Kidney epithelial cell (primary cell): ENCODE results near the gene COL9A3. TPM values are rescaled to one million over a fixed set of nuclear protein-coding genes. Genes with fewer than 3 reads are reported as not detected.

Source experiments
- DNase-seq: peaks from one replicate; pipeline ENCODE4 v3.0.0-alpha.2; 2010; ENCODE audit warnings: low read depth
- H3K27me3 ChIP-seq: 2 replicates; pipeline ENCODE4 v1.6.0; 2011; ENCODE audit warnings: low read length; ENCODE audit not compliant: control insufficient read depth, insufficient read depth
- H3K36me3 ChIP-seq: 2 replicates; pipeline ENCODE4 v1.5.1; 2011; ENCODE audit warnings: low read length; ENCODE audit not compliant: control insufficient read depth, insufficient read depth
- H3K4me3 ChIP-seq: 2 replicates; pipeline ENCODE4 v1.5.1; 2011; ENCODE audit warnings: low read depth, mild to moderate bottlenecking, control low read depth, low read length
- CTCF ChIP-seq: IDR thresholded peaks from 2 replicates; pipeline ENCODE4 v1.5.1; 2011; ENCODE audit warnings: mild to moderate bottlenecking, moderate library complexity, low read length, control low read depth, inconsistent platforms; ENCODE audit not compliant: insufficient read depth, poor library complexity, severe bottlenecking
- total RNA-seq: library from RNA; depleted of rRNA; stranded (reverse); fragments of >200 nt; gene quantifications from 2 replicates; pipeline ENCODE4 v1.2.3, GENCODE V29; 2015

Gene COL9A3
- total RNA-seq, 1 donor from 2014 or later = 10.4 TPM

- no peaks in the 10 kb centered on the region for H3K27me3 ChIP-seq
- H3K36me3 ChIP-seq = peaks cover 3% of the 10 kb centered on the region
- no peak for TF ChIP-seq CTCF
- H3K4me3 ChIP-seq = no peak overlapping the region
- DNase-seq = no peak
These were observed 69.3 kb downstream of the COL9A3 start for GRCh38 chr20:62885896-62886708.

- Histone ChIP-seq H3K27me3 (no peaks in the 10 kb centered on the region), H3K4me3 (no peak overlapping the region), H3K36me3 (peaks cover 3% of the 10 kb centered on the region)
- DNase-seq = no peak
- no peak for TF ChIP-seq CTCF
These were observed 69.8 kb downstream of the COL9A3 start for GRCh38 chr20:62886709-62887058.

- Histone ChIP-seq H3K36me3 (peaks cover 4% of the 10 kb centered on the region), H3K27me3 (no peaks in the 10 kb centered on the region), H3K4me3 (no peak overlapping the region)
- no peak for TF ChIP-seq CTCF
- DNase-seq = no peak
These were observed 70.5 kb downstream of the COL9A3 start for GRCh38 chr20:62887152-62887859.

- no peak for TF ChIP-seq CTCF
- DNase-seq = no peak
- H3K27me3 ChIP-seq = no peaks in the 10 kb centered on the region
- no peak overlapping the region for H3K4me3 ChIP-seq
- H3K36me3 ChIP-seq = peaks cover 6% of the 10 kb centered on the region
These were observed 71.0 kb downstream of the COL9A3 start for GRCh38 chr20:62887860-62888239.

GRCh38 chr20:62888406-62888805 is 71.6 kb downstream of the COL9A3 start:
- peaks cover 6% of the 10 kb centered on the region for H3K36me3 ChIP-seq

More at GRCh38 chr20:62888406-62888805, 71.6 kb downstream of the COL9A3 start:
- TF ChIP-seq CTCF = no peak
- no peaks in the 10 kb centered on the region for H3K27me3 ChIP-seq
- DNase-seq = no peak
- no peak overlapping the region for H3K4me3 ChIP-seq
